OCI-LY1 (cell line): Measurements from ENCODE around the gene RNF212.

Experiments used
- H2AFZ ChIP-seq: fragments of 200-600 bp; sonication (generic), shearing (Covaris generic); 2 replicates; pipeline ENCODE4 v1.6.0; 2014; ENCODE audit warnings: antibody characterized with exemption, mild to moderate bottlenecking, low read length
- H3F3A ChIP-seq: fragments of 200-600 bp; sonication (generic), shearing (Covaris generic); 2 replicates; pipeline ENCODE4 v1.6.0; 2014; ENCODE audit warnings: mild to moderate bottlenecking, antibody characterized with exemption, low read length, moderate library complexity; ENCODE audit not compliant: insufficient read depth
- H3K27ac ChIP-seq: fragments of 200-600 bp; sonication (generic); 2 replicates; pipeline ENCODE4 v1.5.1; 2014; ENCODE audit warnings: low read length, mixed run types, mild to moderate bottlenecking, low read depth; ENCODE audit not compliant: poor library complexity, severe bottlenecking
- H3K27me3 ChIP-seq: fragments of 200-600 bp; sonication (generic); 2 replicates; pipeline ENCODE4 v1.6.0; 2014; ENCODE audit warnings: antibody characterized with exemption, mild to moderate bottlenecking, low read length, moderate library complexity; ENCODE audit not compliant: insufficient read depth
- H3K36me3 ChIP-seq: fragments of 200-600 bp; sonication (generic); 2 replicates; pipeline ENCODE4 v1.6.1; 2014; ENCODE audit warnings: mild to moderate bottlenecking, antibody characterized with exemption, low read length, moderate library complexity, mixed read lengths; ENCODE audit not compliant: insufficient read depth
- H3K4me1 ChIP-seq: fragments of 200-600 bp; sonication (generic); 2 replicates; pipeline ENCODE4 v1.5.1; 2014; ENCODE audit warnings: mild to moderate bottlenecking, low read length, moderate library complexity; ENCODE audit not compliant: insufficient read depth, severe bottlenecking
- H3K4me2 ChIP-seq: fragments of 200-600 bp; sonication (generic), shearing (Covaris generic); 2 replicates; pipeline ENCODE4 v1.6.1; 2014; ENCODE audit warnings: low read length
- H3K4me3 ChIP-seq: fragments of 200-600 bp; sonication (generic); 2 replicates; pipeline ENCODE4 v1.5.1; 2014; ENCODE audit warnings: low read length, low read depth, mild to moderate bottlenecking, mixed read lengths; ENCODE audit not compliant: poor library complexity, severe bottlenecking
- H3K79me2 ChIP-seq: fragments of 200-600 bp; shearing (Covaris generic); 2 replicates; pipeline ENCODE4 v1.6.1; 2016; ENCODE audit warnings: mixed run types, low read length, mixed read lengths; ENCODE audit not compliant: insufficient read depth
- H3K9ac ChIP-seq: fragments of 200-600 bp; sonication (generic), shearing (Covaris generic); 2 replicates; pipeline ENCODE4 v1.6.1; 2014; ENCODE audit warnings: mild to moderate bottlenecking, low read length, mixed read lengths
- H3K9me2 ChIP-seq: fragments of 200-600 bp; sonication (generic), shearing (Covaris generic); 2 replicates; pipeline ENCODE4 v1.6.1; 2014; ENCODE audit warnings: low read depth, mild to moderate bottlenecking, low read length, mixed read lengths
- H3K9me3 ChIP-seq: fragments of 200-600 bp; shearing (Covaris generic); 2 replicates; pipeline ENCODE4 v1.6.1; 2014; ENCODE audit warnings: low read length, mixed read lengths
- H4K20me1 ChIP-seq: fragments of 200-600 bp; sonication (generic), shearing (Covaris generic); 2 replicates; pipeline ENCODE4 v1.6.0; 2016; ENCODE audit warnings: mild to moderate bottlenecking, low read length; ENCODE audit not compliant: insufficient read depth
- CTCF ChIP-seq: fragments of 200-600 bp; sonication (generic), shearing (Covaris generic); IDR thresholded peaks from 2 replicates; pipeline ENCODE4 v1.5.1; 2017; ENCODE audit warnings: mild to moderate bottlenecking, antibody characterized with exemption, low read length, moderate library complexity, mixed read lengths
- EZH2 ChIP-seq: fragments of 200-600 bp; sonication (generic), shearing (Covaris generic); IDR thresholded peaks from 2 replicates; pipeline ENCODE4 v1.8.0; 2017; ENCODE audit warnings: borderline replicate concordance, mixed run types, mild to moderate bottlenecking, antibody characterized with exemption, low read length, moderate library complexity, mixed read lengths

RNF212 gene

GRCh38 chr4:1043651-1044468, 69.5 kb downstream of the RNF212 start:
- Histone ChIP-seq H3K4me2 (no peak overlapping the region), H3K27me3 (no peaks in the 10 kb centered on the region), H3K9me3 (no peaks in the 10 kb centered on the region), H3K79me2 (no peaks in the 10 kb centered on the region), H3K9ac (no peak overlapping the region), H3K36me3 (no peaks in the 10 kb centered on the region), H2AFZ (no peak overlapping the region), H3K4me1 (no peaks in the 10 kb centered on the region), H3K4me3 (no peak overlapping the region), H3K27ac (no peak overlapping the region), H3F3A (no peaks in the 10 kb centered on the region), H4K20me1 (no peaks in the 10 kb centered on the region), H3K9me2 (no peaks in the 10 kb centered on the region)
- TF ChIP-seq EZH2 (no peak), CTCF (no peak)

GRCh38 chr4:1043162-1043561, 70.2 kb downstream of the RNF212 start:
- no peaks in the 10 kb centered on the region for H3K9me2 ChIP-seq
- no peak overlapping the region for H3K4me2 ChIP-seq

GRCh38 chr4:1042352-1043055, 70.9 kb downstream of the RNF212 start:
- no peaks in the 10 kb centered on the region for H3K9me3 ChIP-seq
- no peaks in the 10 kb centered on the region for H3K79me2 ChIP-seq
- H3K27ac ChIP-seq = no peak overlapping the region
- TF ChIP-seq EZH2 (no peak), CTCF (no peak)
- no peak overlapping the region for H2AFZ ChIP-seq
- H3F3A ChIP-seq = no peaks in the 10 kb centered on the region
- no peak overlapping the region for H3K4me3 ChIP-seq
- no peaks in the 10 kb centered on the region for H4K20me1 ChIP-seq
- no peaks in the 10 kb centered on the region for H3K27me3 ChIP-seq
- H3K36me3 ChIP-seq = no peaks in the 10 kb centered on the region
- no peak overlapping the region for H3K9ac ChIP-seq
- H3K4me2 ChIP-seq = no peak overlapping the region
- H3K9me2 ChIP-seq = no peaks in the 10 kb centered on the region
- no peaks in the 10 kb centered on the region for H3K4me1 ChIP-seq

More at GRCh38 chr4:1043162-1043561, 70.2 kb downstream of the RNF212 start:
- H3K9ac ChIP-seq = no peak overlapping the region
- no peaks in the 10 kb centered on the region for H4K20me1 ChIP-seq
- TF ChIP-seq CTCF = no peak
- TF ChIP-seq EZH2 = no peak
- no peak overlapping the region for H2AFZ ChIP-seq
- no peaks in the 10 kb centered on the region for H3F3A ChIP-seq
- H3K79me2 ChIP-seq = no peaks in the 10 kb centered on the region
- no peak overlapping the region for H3K27ac ChIP-seq
- H3K4me1 ChIP-seq = no peaks in the 10 kb centered on the region
- H3K27me3 ChIP-seq = no peaks in the 10 kb centered on the region
- H3K9me3 ChIP-seq = no peaks in the 10 kb centered on the region
- H3K4me3 ChIP-seq = no peak overlapping the region
- no peaks in the 10 kb centered on the region for H3K36me3 ChIP-seq
